ENCODE measurements around the gene PDZD4.

DNA sequence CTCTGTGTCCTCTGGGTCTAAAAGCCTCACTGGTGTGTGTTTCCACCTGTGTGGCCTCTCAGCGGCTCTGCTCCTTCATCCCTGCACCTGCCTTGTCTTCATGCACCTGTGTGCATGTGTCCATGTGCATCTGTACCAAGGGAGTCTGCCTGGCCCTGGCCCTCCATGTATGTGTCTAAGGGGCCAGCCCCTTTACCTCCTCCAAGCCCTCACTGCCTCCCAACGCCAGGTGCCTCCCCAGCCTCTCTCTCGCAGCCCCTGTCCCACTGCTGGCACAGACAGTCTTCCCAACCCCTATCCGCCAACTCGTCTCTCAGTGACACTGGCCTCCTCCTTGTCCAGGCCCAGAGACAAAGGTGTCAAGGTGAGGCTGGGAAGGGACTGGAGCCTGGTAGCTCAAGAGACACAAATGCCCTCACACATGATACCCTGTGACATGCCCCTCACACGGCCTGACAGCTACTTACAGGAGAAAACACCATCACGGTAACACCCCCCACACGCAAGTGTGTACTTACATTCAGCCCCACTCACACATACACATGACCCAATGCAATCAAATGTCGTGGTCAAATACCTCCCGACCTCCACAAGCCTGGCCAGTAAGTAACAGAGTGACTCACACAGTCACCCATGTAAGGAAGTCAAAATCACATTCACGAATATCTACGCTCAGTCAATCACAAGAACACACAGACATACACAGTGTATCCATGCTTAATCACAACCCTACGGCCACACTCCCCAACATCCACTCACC is 44.2 kb upstream of the PDZD4 start:
- TF ChIP-seq, protein P1, sequence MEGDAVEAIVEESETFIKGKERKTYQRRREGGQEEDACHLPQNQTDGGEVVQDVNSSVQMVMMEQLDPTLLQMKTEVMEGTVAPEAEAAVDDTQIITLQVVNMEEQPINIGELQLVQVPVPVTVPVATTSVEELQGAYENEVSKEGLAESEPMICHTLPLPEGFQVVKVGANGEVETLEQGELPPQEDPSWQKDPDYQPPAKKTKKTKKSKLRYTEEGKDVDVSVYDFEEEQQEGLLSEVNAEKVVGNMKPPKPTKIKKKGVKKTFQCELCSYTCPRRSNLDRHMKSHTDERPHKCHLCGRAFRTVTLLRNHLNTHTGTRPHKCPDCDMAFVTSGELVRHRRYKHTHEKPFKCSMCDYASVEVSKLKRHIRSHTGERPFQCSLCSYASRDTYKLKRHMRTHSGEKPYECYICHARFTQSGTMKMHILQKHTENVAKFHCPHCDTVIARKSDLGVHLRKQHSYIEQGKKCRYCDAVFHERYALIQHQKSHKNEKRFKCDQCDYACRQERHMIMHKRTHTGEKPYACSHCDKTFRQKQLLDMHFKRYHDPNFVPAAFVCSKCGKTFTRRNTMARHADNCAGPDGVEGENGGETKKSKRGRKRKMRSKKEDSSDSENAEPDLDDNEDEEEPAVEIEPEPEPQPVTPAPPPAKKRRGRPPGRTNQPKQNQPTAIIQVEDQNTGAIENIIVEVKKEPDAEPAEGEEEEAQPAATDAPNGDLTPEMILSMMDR (conservative IDR thresholded peaks at IDR 0.05; ENCODE audit: low read depth, low read length): no peak
- TF ChIP-seq RAD21 (IDR thresholded peaks at IDR 0.05; ENCODE audit: low read length) (no peak), BHLHE40 (IDR thresholded peaks at IDR 0.05; ENCODE audit: low read depth, low read length) (no peak), RCOR1 (IDR thresholded peaks at IDR 0.05; ENCODE audit: insufficient replicate concordance, low read length) (no peak), CHD1 (IDR thresholded peaks at IDR 0.05; ENCODE audit: low read depth, low read length) (no peak), POLR2A (IDR thresholded peaks at IDR 0.05; ENCODE audit: low read depth, low read length) (no peak), SMC3 (IDR thresholded peaks at IDR 0.05; ENCODE audit: low read depth, low read length) (no peak), MXI1 (IDR thresholded peaks at IDR 0.05; ENCODE audit: borderline replicate concordance, low read depth, low read length) (no peak), RFX5 (IDR thresholded peaks at IDR 0.05; ENCODE audit: low read depth, low read length) (no peak), NFE2L2 (IDR thresholded peaks at IDR 0.05; ENCODE audit: low read depth, low read length) (no peak), FOS (IDR thresholded peaks at IDR 0.05; ENCODE audit: low read depth, low read length) (no peak)
- TF ChIP-seq, protein P2, sequence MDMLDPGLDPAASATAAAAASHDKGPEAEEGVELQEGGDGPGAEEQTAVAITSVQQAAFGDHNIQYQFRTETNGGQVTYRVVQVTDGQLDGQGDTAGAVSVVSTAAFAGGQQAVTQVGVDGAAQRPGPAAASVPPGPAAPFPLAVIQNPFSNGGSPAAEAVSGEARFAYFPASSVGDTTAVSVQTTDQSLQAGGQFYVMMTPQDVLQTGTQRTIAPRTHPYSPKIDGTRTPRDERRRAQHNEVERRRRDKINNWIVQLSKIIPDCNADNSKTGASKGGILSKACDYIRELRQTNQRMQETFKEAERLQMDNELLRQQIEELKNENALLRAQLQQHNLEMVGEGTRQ (IDR thresholded peaks at IDR 0.05; ENCODE audit: low read depth, low read length): no peak
- TF ChIP-seq, protein P3, sequence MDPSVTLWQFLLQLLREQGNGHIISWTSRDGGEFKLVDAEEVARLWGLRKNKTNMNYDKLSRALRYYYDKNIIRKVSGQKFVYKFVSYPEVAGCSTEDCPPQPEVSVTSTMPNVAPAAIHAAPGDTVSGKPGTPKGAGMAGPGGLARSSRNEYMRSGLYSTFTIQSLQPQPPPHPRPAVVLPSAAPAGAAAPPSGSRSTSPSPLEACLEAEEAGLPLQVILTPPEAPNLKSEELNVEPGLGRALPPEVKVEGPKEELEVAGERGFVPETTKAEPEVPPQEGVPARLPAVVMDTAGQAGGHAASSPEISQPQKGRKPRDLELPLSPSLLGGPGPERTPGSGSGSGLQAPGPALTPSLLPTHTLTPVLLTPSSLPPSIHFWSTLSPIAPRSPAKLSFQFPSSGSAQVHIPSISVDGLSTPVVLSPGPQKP (IDR thresholded peaks at IDR 0.05; ENCODE audit: borderline replicate concordance, low read depth, low read length): no peak

Measured in IMR-90 (cell line).